Measurements from ENCODE around the gene TBC1D24.

Gene TBC1D24

DNA sequence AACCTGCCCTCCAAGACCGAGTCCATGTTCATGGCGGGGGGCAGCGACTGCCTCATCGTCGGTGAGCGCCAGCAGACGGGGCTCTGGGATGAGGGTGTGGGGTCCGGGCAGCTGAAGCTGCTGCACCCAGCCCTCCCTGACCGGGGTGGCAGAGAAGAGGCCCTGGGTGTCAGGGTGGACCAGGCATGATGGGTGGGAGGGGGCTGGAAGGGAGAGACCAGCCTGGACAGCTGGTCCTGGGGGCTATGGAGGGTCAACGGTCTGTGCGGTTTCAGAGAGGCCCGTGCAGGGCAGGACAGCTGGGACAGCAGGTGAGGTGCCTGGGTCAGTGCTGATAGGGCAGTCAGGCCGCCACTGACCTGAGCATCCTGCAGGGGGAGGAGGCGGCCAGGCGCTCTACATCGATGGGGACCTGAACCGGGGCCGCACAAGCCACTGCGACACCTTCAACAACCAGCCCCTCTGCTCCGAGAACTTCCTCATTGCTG, 25.5 kb downstream of the TBC1D24 start:
- DNase-seq, result no peak

DNA sequence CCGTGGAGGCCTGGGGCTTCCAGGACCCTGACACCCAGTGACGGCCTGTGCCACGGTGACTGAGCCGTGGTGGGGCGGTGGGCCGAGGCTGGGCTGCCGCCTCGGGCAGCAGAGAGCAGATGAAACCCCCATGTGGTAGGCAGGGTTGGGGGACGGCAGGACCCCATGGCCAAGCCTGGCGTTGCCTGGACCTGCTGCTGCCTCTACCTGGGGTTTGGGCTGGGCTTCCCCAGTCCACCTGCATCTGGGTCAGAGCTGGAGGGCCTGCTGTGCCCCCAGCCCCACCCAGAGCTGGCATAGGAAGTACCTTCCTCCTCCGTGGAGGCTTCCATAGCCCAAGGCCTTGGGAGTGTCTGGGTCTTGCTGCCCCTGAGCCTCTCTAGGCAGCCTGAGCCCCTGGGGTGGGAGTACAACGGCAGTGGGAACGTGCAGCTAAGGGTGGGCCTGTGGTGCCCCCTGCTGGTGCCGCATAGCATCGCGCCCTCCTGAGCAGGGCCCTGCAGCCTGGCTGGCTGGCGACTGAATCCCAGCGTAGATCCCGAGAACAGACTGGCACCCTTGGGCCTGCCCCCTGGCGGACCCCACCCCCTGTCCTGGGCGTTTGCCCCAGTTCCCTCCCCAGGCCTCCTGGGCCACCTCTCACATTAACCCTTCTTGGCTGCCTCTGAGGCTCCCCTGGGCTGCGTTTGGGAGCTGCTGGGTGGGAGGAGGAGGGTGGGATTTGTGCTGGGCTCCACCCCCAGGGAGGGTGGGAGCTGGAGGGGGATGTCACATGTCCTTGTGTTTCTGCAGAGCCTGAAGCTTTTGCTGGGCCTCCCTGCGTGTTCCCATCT, 26.2 kb downstream of the TBC1D24 start:
- DNase-seq, result peak; percentile 83

DNA sequence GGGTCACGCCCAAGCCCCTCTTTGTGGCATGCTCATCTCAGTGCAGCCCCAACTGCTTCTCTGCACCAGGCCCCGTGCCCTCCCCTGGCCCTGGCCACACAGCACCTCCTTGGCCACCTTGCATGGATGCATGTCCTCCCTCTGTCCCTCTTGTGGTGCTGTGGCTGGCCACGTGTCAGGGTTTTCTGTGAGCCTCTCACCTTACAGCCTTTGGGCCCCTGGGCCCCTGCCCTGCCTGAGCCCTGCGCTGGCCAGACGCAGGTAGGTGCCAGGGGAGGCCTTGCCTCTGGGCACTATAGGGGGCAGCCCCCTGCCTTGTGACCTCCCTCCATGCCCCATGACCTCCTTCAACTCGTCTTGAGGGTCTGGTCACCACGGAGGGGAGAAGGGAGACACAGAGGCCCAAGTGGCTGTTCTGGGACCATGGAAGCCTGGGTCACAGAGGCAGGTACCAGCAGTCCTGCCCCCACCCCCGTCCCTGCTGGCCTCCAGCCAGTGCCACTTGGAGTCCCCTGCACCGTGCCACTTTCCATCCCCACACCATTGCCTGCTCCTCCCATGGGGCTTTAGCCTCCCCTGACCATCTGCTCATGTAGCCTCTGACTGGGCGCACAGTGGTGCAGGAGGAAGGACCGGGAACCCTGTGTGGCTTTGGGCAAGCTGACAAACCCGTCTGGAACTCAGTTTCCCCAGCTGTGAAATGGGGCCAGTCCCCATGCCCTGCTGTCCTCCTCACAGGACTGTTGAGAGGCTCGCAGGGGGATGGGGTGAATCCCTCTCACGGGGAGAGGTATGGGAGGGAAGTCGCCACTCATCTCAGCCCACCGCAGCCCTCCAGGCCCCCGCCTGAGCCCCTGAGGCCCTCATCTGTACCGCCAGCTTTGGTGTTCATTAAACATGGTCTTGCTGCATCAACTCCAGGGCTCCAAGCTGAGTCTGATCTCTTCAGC, 27.3 kb downstream of the TBC1D24 start:
- DNase-seq, result no peak

DNA sequence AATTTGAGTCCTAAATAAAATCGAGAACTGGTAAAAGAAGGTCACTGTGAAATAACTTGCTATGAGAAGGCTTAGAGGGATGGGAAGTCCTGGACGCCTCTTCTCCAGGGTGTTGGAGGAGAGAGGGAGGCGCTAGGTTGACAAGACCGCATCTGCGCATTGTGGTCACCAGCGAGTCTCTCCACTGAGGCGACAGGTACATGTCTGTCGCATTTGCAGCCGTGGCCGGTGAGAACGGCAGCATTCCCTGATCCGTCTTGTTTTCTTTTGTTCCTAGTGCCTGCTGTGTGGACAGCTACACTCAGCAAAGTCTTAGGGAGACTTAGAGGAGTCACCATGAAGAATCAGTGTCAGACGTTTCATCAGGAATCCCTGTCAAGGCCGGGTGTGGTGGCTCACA, 30.8 kb downstream of the TBC1D24 start:
- DNase-seq, result no peak

DNA sequence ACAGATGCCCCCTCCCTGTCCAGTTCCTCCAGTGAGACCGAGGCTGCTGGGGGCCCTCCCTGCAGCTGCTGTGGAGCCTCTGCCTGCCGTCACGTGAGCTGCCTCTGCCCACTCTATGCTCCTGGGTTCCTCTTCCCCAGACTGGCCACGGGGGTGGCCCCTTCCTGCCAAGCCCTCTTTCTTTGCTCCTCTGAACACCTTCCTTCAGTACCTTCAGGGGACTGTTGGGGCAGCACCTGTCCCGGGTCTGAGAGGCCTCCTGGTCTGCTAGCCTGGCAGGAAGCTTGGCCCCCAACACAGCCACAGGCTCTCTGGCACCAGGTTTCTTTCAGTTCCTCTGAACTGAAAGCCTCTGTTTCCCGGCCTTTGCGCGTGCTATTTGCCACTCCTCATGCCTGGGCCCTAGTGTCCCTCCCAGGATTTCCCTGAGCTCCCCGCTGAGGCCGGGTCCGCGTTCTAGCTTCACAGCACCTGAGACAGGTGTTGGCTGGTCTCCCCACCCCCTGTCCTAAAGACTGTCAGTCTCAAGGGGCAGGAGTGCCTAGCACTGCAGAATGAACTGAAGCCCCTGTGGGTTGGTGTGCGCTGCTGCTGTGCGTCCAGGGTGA, 32.2 kb downstream of the TBC1D24 start:
- DNase-seq, result no peak

DNA sequence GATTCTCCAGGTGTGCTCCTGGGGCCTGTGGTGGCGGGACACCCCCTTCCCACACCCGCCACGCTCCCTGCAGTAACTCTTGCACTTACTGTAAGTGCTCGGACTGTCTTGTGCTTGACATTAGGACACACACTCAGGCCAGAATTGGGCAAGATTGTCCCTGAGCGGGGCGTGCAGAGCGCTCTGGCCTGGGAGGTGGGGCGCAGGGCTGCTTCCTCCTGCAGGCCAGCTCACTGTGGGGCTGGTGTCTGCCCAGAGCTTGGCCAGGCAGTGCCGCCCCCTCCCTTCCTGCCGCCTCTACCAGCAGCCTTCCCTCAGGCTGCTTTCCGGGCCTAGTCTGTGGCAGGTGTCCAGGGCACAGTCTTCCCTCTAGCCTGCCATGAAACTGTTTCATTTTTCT, 32.7 kb downstream of the TBC1D24 start:
- no peak for DNase-seq

DNA sequence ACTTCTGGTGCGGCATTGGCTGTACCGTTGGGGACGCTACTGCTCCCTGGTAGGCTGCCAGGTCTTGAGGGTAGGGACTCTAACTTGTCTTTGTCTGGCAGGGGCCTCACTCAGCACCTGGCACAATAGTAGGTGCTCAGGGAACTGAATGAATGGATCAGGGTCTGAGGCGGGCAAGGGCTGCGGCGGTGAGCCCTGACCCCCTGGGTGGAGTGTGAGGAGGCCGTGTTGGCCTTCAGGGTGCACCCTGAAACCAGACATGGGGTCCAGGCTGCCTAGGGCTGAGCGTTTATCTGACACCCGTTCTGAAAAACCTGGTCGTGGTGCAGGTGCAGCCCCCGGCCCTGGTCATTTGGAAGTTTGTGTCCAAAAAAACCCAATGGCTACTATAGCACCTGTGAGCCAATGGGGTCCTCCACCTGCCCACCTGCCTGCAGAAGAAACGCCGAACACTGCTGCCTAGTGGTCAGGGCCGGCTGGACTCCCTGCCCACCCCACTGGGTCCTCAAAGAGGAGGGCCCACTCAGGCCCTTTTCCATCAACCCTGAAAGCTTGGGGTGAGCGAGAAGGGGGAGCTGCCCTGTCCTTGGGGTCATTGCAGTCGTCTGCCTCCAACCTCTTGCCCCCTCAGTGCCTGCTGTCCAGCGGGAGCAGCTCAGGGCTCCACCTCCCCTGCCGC, 33.9 kb downstream of the TBC1D24 start:
- DNase-seq, result no peak

DNA sequence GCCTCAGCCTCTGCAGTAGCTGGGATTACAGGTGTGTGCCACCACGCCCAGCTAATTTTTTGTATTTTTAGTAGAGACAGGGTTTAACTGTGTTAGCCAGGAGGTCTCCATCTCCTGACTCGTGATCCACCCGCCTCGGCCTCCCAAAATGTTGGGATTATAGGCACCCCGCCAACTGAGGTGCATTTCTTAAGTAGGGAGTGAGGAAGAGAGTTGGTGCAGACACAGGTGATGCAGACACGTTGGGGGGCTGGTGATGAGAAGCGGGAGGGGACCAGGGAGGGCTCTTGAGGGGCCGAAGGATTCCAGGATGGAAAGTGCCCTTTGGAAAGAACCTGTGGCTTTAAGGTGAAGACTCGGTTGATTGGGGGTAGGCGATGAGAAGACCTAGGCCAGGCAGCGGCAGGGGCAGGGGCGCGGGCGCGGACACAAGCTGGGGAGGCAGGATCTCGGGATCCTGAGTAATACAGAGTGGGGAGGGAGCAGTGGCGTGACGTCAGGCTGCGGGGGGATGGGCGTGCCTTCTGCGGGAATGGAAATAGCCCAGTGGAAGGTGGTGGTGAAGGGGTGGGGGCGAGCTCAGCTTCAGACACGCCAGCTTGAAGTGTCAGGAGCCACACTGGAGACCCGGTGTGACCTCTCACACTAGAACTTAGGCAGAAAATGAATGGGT, 36.3 kb downstream of the TBC1D24 start:
- no peak for DNase-seq

DNA sequence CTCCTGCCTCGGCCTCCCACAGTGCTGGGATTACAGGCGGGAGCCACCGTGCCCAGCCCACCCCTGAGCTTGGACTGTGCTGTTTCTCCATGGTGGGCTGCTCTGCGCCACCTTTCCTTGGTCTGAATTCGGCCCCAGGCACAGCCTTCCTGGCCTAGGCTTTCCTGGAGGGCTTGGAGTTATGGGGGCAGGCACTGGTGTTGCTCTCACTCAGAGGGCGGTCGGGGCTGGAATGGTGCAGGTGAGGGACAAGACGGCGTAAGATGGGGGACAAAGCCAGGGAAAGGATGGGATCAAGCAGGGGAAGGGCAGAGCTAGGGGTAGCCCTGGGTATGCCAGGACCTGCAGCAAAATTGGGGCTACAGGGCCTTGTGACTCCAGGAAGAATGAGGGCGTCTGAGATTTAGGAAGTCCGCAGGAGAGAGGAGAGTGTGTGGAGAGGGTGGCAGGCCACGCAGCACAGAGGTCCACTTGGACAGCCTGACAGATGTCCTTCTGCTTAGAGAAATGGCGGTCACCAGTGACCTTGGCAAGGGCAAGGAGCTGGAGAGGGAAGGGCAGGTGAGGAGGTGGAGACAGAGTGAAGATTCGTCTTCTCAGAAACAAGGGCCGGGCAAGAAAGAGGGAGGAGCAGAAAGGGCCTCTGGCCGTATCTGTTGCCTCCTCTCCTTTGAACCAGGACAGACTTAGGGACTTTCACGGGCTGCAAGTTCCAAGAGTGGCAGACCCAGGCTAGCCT, 37.2 kb downstream of the TBC1D24 start:
- DNase-seq, result no peak

DNA sequence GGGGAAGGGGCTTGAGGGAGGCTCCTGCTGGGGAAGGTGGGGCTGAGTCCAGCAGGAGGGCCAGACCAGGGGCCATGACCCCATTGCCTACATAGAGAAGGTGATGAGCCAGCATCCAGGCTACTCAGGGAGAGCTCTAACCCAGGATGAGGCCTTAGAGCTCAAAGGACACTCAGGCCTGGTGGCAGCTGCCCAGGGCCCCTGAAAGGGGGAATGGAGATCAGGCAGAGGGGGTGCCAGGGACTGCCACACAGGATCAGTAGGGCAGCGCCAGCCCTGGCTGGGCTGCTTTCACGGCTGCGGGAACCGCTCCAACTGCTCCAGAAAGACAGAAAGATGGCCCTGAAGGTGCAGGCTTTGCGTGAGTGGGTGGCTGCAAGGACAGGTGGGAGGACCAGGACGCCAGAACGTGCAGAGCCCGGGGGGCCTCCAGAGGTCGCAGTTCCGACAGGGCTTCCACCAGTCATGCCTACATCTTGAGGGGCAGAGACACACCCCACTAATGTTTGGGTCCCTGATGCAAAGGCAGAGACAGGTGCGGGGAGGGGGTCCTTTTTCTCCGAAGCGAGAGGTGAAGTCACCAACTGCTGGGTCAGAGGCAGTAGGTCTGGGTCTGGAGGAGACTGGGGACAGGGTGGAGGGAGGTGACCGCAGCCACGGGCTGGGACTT, 37.9 kb downstream of the TBC1D24 start:
- DNase-seq, result peak; percentile 50

DNA sequence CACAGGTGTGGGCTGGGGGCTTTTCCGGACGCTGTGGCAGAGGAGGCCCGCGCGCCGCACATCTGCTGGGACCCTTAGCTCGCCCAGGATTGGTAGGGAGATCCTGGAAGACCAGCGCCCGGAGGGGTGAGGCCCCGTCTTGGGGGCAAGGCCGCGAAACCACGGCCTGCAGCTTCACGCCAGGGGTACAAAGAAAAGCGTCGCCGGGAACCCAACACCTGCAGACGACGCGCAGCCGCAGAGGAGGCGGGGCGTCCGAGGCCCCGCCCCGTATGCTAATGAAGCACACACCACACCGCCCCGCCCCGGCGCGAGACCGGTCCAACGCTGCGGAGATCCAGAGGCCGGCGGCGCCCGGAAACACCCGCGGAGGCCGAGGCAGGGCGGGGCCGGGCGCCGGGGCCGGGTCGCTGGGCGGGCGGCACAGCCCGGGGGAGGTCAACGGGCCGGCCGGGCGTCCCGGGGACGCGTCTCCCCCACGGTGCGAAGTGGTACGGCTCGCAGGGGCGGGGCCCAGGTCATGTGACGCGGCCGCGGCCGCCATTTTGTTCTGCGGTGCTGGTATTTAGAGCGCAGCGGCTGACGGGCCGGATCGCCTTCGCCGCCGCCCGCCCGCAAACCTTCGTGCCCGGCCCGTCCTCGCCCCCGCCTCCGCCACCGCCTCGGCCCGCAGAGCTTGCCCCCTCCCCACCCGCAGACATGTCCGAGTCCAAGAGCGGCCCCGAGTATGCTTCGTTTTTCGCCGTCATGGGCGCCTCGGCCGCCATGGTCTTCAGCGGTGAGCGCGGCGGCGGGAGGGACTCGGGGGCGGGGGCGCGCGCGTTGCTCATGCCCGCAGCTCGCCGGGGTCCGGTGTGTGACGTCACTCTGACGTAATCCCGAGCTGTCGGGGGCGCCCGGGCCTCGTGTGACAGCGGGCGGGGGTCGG, 38.7 kb downstream of the TBC1D24 start, which contains the start of gene ATP6V0C:
Gene ATP6V0C, plus strand, starts transcription at position 548 of the 928 bp plus-strand sequence. Its CDS starts 152 bp downstream, at position 700.
- peak; percentile 96 for DNase-seq

DNA sequence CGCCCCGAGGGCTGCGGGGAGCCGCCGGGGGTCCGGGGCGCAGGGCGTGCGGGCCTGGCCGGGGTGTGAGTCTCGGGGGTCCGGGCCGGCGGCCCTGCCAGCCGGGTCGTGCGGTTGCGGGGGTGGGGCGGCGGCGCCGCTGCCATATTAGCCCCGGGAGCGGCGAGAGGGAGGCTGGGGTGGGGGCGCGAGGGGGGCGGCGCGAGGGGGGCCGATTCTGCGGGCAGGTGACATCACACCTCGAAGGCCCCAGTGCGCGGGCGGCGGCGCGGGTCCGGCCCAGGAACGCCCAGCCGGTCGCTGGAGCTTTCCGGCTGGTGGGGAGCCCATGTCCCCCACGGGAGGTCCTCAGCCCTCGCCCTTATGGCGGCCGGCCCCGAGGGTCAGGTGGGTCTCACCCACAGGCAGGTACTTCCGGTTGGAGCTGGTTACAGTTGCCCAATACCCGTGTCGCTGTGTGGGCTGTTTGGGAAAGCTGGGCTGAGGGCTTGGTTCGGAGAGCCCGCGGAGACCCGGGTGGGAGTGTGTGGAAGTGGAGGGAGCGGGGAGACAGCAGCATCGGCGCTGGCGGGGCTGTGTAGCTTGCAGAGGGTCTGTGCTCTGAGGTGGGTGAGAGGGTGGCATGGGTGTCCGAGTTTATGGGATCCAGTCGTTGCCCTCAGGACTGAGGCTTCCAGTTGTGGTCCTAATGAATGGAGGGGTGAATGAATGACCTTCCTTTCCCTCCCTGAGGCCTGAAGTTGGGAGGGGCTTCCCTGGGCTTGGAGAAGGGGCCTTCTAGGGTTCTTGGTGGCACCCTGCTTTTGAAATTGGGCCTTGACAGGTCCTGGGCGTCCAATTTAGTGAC, 39.6 kb downstream of the TBC1D24 start:
- peak; percentile 32 for DNase-seq

DNA sequence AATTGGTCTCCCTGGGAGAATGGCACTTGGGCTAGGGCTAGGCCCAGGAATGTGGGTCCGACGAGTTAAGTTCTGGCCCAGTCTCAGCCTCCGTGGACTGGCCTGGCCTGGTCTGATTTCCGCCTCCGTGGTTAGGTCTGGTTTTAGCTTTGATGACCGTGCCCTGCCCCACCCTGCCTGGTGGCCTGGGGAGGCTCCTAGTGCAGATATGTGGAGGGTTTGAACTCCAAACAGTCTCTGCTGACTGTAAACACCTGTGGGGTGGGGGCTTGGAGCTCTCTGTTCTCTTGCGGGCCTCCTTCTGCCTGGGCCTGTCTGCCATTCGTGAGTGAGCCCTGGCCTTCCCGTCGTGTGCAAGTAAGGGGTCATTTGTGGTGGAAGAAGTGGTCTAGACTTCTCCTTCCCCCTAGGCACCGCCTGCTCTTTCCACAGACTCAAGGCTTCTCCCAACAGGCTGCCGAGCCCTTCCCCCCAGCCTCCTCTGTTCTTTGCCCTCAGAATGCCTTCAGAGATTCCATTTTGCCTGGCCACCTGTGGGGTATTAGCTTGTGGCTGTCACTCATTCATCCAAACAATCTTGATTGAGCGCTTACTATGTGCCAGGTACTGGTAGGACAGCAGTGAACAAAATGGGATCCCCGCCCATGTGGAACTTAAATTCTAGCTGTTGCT, 40.4 kb downstream of the TBC1D24 start:
- DNase-seq, result no peak

DNA sequence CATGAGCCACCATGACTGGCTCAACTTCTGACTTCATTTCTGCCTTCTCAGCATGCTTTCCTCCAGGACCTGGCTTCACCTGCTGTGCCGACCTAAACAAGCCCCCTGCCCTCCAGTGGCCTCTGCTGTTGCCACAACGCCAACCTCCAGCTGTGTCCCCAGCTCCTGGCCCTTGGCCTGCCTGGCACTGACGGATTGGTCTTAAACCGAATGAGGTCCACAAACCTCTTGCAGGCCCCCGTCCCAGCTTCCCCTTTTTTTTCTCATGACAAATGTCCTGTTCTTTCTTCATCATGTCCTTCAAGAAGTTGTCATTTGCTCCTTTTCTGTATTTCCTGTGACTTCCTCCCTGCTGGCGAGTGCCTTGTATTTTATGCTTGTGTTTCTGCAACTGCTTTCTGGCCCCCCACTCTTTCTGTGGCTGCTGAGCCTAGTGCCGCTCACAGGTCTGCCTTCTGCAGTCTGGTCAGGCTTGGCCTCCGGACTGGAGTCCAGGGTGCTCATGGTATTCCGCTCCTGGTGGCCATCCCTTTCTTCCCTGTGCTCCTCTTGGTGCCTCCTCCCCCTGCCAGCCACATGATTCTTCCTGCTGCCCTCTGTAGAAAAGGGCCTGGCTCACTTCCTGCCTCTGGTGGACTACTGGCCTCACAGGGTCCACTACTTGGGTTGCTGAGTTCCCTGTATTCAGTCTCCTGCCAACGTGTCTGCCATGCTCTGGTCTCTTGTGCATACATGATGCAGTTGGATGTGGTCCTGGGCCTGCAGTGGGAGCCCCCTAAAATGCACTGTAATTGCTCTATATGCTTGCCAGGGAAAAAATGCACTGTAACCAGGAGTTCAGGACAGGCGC, 41.7 kb downstream of the TBC1D24 start:
- DNase-seq, result no peak

DNA sequence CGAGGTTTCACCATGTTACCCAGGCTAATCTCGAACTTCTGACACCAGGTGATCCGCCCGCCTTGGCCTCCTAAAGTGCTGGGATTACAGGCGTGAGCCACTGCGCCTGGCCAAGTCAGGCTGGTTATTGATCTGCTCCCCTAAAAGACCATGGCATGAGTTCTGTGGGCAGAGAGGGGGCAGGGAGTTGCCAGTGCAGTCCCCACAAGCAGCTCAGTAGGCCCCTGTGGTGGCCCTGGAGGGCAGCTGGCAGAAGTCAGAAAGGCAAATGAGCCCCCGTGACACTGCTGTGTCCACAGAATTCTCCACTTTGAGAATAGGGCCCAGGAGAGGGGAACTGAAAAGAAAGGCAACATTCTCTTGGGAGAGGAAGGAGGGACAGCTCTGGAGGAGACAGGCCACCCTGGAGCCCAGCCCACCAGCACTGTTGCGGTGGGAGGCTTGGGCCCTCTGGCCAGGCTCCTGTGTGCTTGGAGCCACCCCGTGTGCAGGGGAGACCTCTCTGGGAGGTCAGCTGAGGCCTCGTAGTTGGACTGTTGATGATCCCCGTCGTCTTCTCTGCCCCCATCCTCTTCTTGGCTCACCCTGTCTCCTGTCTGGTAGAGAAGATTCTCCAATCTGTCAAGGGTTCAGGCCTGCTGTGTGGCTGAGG, 43.2 kb downstream of the TBC1D24 start:
- DNase-seq, result no peak
